H9 (cell line): ENCODE results near the gene PDXK. TPM values are rescaled to one million over a fixed set of nuclear protein-coding genes. Genes with fewer than 3 reads are reported as not detected.

Source experiments
- DNase-seq: peaks from one replicate; pipeline ENCODE4 v3.0.0-alpha.2; 2017
- H2AFZ ChIP-seq: one replicate; pipeline ENCODE4 v1.6.1; 2013; ENCODE audit warnings: mild to moderate bottlenecking, low read length, control low read depth, moderate library complexity
- H2AK5ac ChIP-seq: 2 replicates; pipeline ENCODE4 v1.6.1; 2013; ENCODE audit warnings: low read length, control low read depth, mixed read lengths; ENCODE audit not compliant: insufficient read length
- H2BK120ac ChIP-seq: one replicate; pipeline ENCODE4 v1.6.1; 2013; ENCODE audit warnings: low read depth, mild to moderate bottlenecking, low read length, control low read depth, inconsistent platforms; ENCODE audit not compliant: poor library complexity, severe bottlenecking
- H2BK12ac ChIP-seq: 2 replicates; pipeline ENCODE4 v1.6.1; 2013; ENCODE audit warnings: low read length, control low read depth, mixed read lengths, low read depth; ENCODE audit not compliant: insufficient read length
- H2BK15ac ChIP-seq: 2 replicates; pipeline ENCODE4 v1.6.1; 2013; ENCODE audit warnings: low read depth, low read length, control low read depth
- H2BK20ac ChIP-seq: one replicate; pipeline ENCODE4 v1.6.1; 2013; ENCODE audit warnings: low read depth, mild to moderate bottlenecking, low read length, control low read depth, inconsistent platforms; ENCODE audit not compliant: poor library complexity, severe bottlenecking
- H2BK5ac ChIP-seq: 2 replicates; pipeline ENCODE4 v1.6.1; 2013; ENCODE audit warnings: low read length, control low read depth, mixed read lengths; ENCODE audit not compliant: insufficient read length
- H3K14ac ChIP-seq: 2 replicates; pipeline ENCODE4 v1.6.1; 2013; ENCODE audit warnings: low read length, control low read depth; ENCODE audit not compliant: insufficient read depth
- H3K18ac ChIP-seq: 2 replicates; pipeline ENCODE4 v1.6.1; 2013; ENCODE audit warnings: low read depth, mild to moderate bottlenecking, mixed read lengths, low read length, control low read depth; ENCODE audit not compliant: insufficient read length
- H3K23ac ChIP-seq: 2 replicates; pipeline ENCODE4 v1.6.1; 2013; ENCODE audit warnings: low read length, control low read depth, mixed read lengths, low read depth; ENCODE audit not compliant: insufficient read length
- H3K23me2 ChIP-seq: 2 replicates; pipeline ENCODE4 v1.6.1; 2013; ENCODE audit warnings: low read depth, mild to moderate bottlenecking, mixed read lengths, low read length, control low read depth; ENCODE audit not compliant: insufficient read length, poor library complexity, severe bottlenecking
- H3K27ac ChIP-seq: 2 replicates; pipeline ENCODE4 v1.5.1; 2013; ENCODE audit warnings: low read length, control low read depth, mixed read lengths, low read depth; ENCODE audit not compliant: insufficient read length
- H3K27me3 ChIP-seq: 2 replicates; pipeline ENCODE4 v1.6.1; 2013; ENCODE audit warnings: low read length, control low read depth, inconsistent platforms; ENCODE audit not compliant: insufficient read depth
- H3K4ac ChIP-seq: 2 replicates; pipeline ENCODE4 v1.6.1; 2013; ENCODE audit warnings: low read depth, mild to moderate bottlenecking, control low read depth, inconsistent platforms, low read length, moderate library complexity
- H3K4me1 ChIP-seq: 2 replicates; pipeline ENCODE4 v1.6.1; 2013; ENCODE audit warnings: low read length, control low read depth, inconsistent platforms; ENCODE audit not compliant: insufficient read depth
- H3K4me2 ChIP-seq: 2 replicates; pipeline ENCODE4 v1.6.1; 2013; ENCODE audit warnings: low read length, control low read depth, mixed read lengths; ENCODE audit not compliant: insufficient read length, insufficient read depth
- H3K56ac ChIP-seq: 2 replicates; pipeline ENCODE4 v1.6.1; 2013; ENCODE audit warnings: low read depth, mild to moderate bottlenecking, mixed read lengths, low read length, control low read depth; ENCODE audit not compliant: insufficient read length
- H3K79me1 ChIP-seq: 2 replicates; pipeline ENCODE4 v1.6.1; 2013; ENCODE audit warnings: low read depth, mild to moderate bottlenecking, moderate library complexity, low read length, control low read depth, inconsistent platforms; ENCODE audit not compliant: insufficient read depth, poor library complexity, severe bottlenecking
- H3K79me2 ChIP-seq: 2 replicates; pipeline ENCODE4 v1.6.1; 2013; ENCODE audit warnings: low read length, control low read depth, inconsistent platforms; ENCODE audit not compliant: insufficient read depth
- H3K9ac ChIP-seq: 2 replicates; pipeline ENCODE4 v1.6.1; 2013; ENCODE audit warnings: low read length, control low read depth, mixed read lengths; ENCODE audit not compliant: insufficient read length; ENCODE audit errors: extremely low read depth
- H3K9me3 ChIP-seq: one replicate; pipeline ENCODE4 v1.6.1; 2013; ENCODE audit warnings: low read depth, low read length, inconsistent platforms; ENCODE audit not compliant: control insufficient read depth
- H3T11ph ChIP-seq: one replicate; pipeline ENCODE4 v1.6.1; 2013; ENCODE audit warnings: mild to moderate bottlenecking, low read length, control low read depth, inconsistent platforms
- H4K20me1 ChIP-seq: one replicate; pipeline ENCODE4 v1.6.1; 2013; ENCODE audit not compliant: control insufficient read depth, insufficient read length, insufficient read depth
- H4K5ac ChIP-seq: 2 replicates; pipeline ENCODE4 v1.6.1; 2013; ENCODE audit warnings: low read depth, mild to moderate bottlenecking, mixed read lengths, low read length, control low read depth; ENCODE audit not compliant: insufficient read length
- H4K8ac ChIP-seq: replicated peaks from 2 replicates; pipeline ENCODE4 v1.6.1; 2013; ENCODE audit warnings: low read length, control low read depth, mixed read lengths, low read depth; ENCODE audit not compliant: insufficient read length
- H4K91ac ChIP-seq: 2 replicates; pipeline ENCODE4 v1.6.1; 2013; ENCODE audit warnings: low read depth, mild to moderate bottlenecking, moderate library complexity, mixed read lengths, low read length, control low read depth; ENCODE audit not compliant: insufficient read length
- H3K27ac Mint-ChIP-seq, 3 experiments: 2 replicates in 2 of 3; 3 replicates in 1 of 3; pipeline ENCODE4 v1.8.0; 2020 to 2021; ENCODE audit warnings: mixed read lengths in 3 of 3, mild to moderate bottlenecking in 1 of 3, moderate library complexity in 1 of 3
- H3K27me3 Mint-ChIP-seq: 2 replicates; pipeline ENCODE4 v1.8.0; 2021; ENCODE audit warnings: low read depth, mild to moderate bottlenecking, moderate library complexity, mixed read lengths
- H3K36me3 Mint-ChIP-seq, 3 experiments: 2 replicates in 2 of 3; 3 replicates in 1 of 3; pipeline ENCODE4 v1.8.0; 2020 to 2021; ENCODE audit warnings: low read depth in 3 of 3, mixed read lengths in 3 of 3; ENCODE audit not compliant: insufficient read depth in 1 of 3
- H3K4me1 Mint-ChIP-seq, 2 experiments: 2 replicates each; pipeline ENCODE4 v1.8.0; 2020; ENCODE audit warnings: mixed read lengths in 2 of 2
- H3K4me3 Mint-ChIP-seq, 2 experiments: 2 replicates in 1 of 2; 3 replicates in 1 of 2; pipeline ENCODE4 v1.8.0; 2020 to 2021; ENCODE audit warnings: mild to moderate bottlenecking in 2 of 2, mixed read lengths in 2 of 2, moderate library complexity in 1 of 2
- H3K9me3 Mint-ChIP-seq, 2 experiments: 2 replicates in 1 of 2; 3 replicates in 1 of 2; pipeline ENCODE4 v1.8.0; 2020; ENCODE audit warnings: mild to moderate bottlenecking in 2 of 2, mixed read lengths in 2 of 2, moderate library complexity in 1 of 2
- CTCF ChIP-seq: fragments of 200-600 bp; sonication (generic); conservative IDR thresholded peaks from 3 replicates; pipeline ENCODE4 v1.8.0; 2021; ENCODE audit warnings: antibody characterized with exemption, mild to moderate bottlenecking
- WGBS: extraction: QIAGEN DNeasy Blood & Tissue Kit; methylation state at CpG from one replicate; pipeline ENCODE4 v1.1.7; 2013; ENCODE audit warnings: missing lambda C conversion rate, low lambda C conversion rate, mixed read lengths; ENCODE audit not compliant: insufficient read length; ENCODE audit errors: extremely low coverage; 5-methylcytosine and 5-hydroxymethylcytosine counted together
- total RNA-seq: library from RNA; stranded (reverse); gene quantifications from 2 replicates; pipeline ENCODE4 v1.2.1, GENCODE V29; 2021

PDXK gene
- total RNA-seq, 1 experiment from 2014 or later, result 109 TPM

DNA sequence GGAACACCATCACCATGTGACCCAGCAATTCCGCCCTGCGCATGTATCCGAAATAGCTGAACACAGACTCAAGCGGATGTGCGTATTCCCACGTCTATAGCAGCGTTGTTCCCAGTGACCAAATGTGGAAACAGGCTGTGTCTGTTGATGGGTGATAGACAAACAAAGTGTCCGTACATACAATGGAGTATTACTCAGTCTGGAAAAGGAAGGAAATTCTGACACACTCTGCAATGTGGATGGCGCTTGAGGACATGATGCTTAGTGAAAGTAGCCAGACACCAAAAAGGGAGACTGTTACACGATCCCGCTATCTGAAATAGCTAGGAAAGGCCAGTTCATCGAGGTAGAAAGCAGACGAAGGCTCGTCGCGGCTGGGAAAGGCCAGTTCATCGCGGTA, 25.8 kb downstream of the PDXK start:
- peak overlapping the region in 1 of 3 experiments; percentile 30; a peak in 1 of 7 replicates for H3K27ac Mint-ChIP-seq

More for the DNA sequence above, 25.8 kb downstream of the PDXK start:
- Histone ChIP-seq H4K91ac (no peak overlapping the region), H3K4me2 (no peak overlapping the region), H4K20me1 (peaks cover 4% of the 10 kb centered on the region), H2BK20ac (no peak overlapping the region), H3K23ac (no peak overlapping the region), H3K18ac (no peak overlapping the region), H3K27ac (no peak overlapping the region), H3K9me3 (no peaks in the 10 kb centered on the region), H2AK5ac (no peak overlapping the region), H3K27me3 (no peaks in the 10 kb centered on the region), H3K14ac (no peak overlapping the region), H3K4me1 (no peaks in the 10 kb centered on the region), H2BK5ac (no peak overlapping the region), H3K23me2 (no peaks in the 10 kb centered on the region), H4K5ac (no peak overlapping the region), H2AFZ (no peak overlapping the region), H3K9ac (no peak overlapping the region), H2BK15ac (no peak overlapping the region), H2BK120ac (no peak overlapping the region), H3K79me2 (no peaks in the 10 kb centered on the region), H4K8ac (no peak overlapping the region), H3K79me1 (no peaks in the 10 kb centered on the region), H2BK12ac (no peak overlapping the region), H3K4ac (no peak overlapping the region), H3T11ph (no peak overlapping the region), H3K56ac (peak overlapping the region; percentile 56)
- Mint-ChIP-seq H3K36me3 (peaks cover 9 to 49% (median 37%) of the 10 kb centered on the region in 3 experiments; a peak in 6 of 7 replicates), H3K27me3 (no peaks in the 10 kb centered on the region), H3K4me1 (peaks cover 9 to 11% of the 10 kb centered on the region in 2 experiments), H3K4me3 (no peak overlapping the region), H3K9me3 (no peaks in the 10 kb centered on the region)
- WGBS, result no CpG with 5 or more reads among the region's 18 CpGs
- DNase-seq, result no peak
- no peak for TF ChIP-seq CTCF
